Neuron (in vitro differentiated cells): Measurements from ENCODE around the gene LRRC8A.
A peak's percentile ranks its signal among the peaks of the same experiment; 100 is the strongest.
"Not testable (repeated sequence)": the region's sequence is repeated elsewhere in the genome, so short reads cannot be mapped to it uniquely, and the experiment has no call there.

ENCODE experiments used
- H2AFZ ChIP-seq: one replicate; pipeline ENCODE4 v1.6.1; 2013; ENCODE audit warnings: low read depth, mild to moderate bottlenecking, inconsistent platforms, low read length, moderate library complexity
- H3K27me3 ChIP-seq: one replicate; pipeline ENCODE4 v1.6.1; 2013; ENCODE audit warnings: low read length; ENCODE audit not compliant: insufficient read depth
- H3K36me3 ChIP-seq: one replicate; pipeline ENCODE4 v1.6.1; 2013; ENCODE audit warnings: low read length; ENCODE audit not compliant: insufficient read depth
- H3K4me1 ChIP-seq: one replicate; pipeline ENCODE4 v1.6.1; 2013; ENCODE audit warnings: low read length; ENCODE audit not compliant: insufficient read depth
- H3K4me3 ChIP-seq: 2 replicates; pipeline ENCODE4 v1.5.1; 2013; ENCODE audit warnings: mild to moderate bottlenecking, low read length, moderate library complexity
- H3K9me3 ChIP-seq: one replicate; pipeline ENCODE4 v1.6.1; 2013; ENCODE audit warnings: low read length

The LRRC8A gene

DNA sequence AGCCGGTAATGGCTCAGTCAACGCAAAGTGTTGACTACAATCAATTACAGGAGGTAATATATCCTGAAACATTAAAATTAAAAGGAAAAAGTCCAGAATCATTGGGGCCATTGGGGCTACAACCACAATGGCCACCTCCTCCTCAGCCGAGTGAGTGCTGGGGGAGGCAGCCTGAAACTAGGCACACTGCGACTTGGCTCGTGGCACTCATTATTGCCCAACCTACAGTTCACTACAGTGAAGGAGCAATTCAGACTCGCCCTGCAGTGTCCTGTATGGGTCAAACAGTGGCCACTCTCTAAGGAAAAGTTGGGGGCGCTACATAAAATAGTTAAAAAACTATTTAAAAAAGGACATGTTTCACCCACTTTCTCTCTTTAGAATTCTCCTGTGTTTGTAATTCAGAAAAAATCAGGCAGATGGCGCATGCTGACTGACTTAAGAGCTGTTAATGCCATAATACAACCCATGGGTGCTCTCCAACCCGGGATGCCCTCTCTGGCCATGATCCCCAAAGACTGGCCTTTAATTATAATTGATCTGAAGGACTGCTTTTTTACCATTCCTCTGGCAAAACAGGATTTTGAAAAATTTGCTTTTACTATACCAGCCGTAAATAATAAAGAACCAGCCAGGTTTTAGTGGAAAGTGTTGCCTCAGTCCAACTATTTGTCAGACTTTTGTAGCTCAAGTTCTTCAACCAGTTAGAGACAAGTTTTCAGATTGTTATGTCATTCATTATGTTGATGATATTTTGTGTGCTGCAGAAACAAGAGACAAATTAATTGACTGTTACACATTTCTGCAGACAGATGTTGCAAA is 29.9 kb upstream of the LRRC8A start:
- H2AFZ ChIP-seq, H3K27me3 ChIP-seq, H3K9me3 ChIP-seq, H3K4me1 ChIP-seq, H3K4me3 ChIP-seq, H3K36me3 ChIP-seq: not testable (repeated sequence)

DNA sequence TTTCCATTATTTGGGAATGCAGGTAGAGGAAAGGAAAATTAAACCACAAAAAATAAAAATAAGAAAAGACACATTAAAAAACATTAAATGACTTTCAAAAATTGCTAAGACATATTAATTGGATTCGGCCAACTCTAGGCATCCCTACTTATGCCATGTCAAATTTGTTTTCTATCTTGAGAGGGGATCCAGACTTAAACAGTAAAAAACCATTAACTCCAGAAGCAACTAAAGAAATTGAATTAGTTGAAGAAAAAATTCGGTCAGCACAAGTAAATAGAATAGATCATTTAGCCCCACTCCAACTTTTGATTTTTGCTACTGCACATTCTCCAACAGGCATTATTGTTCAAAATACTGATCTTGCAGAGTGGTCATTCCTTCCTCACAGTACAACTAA is 29.3 kb upstream of the LRRC8A start:
- H3K27me3 ChIP-seq, H3K9me3 ChIP-seq, H3K4me3 ChIP-seq: not testable (repeated sequence)

DNA sequence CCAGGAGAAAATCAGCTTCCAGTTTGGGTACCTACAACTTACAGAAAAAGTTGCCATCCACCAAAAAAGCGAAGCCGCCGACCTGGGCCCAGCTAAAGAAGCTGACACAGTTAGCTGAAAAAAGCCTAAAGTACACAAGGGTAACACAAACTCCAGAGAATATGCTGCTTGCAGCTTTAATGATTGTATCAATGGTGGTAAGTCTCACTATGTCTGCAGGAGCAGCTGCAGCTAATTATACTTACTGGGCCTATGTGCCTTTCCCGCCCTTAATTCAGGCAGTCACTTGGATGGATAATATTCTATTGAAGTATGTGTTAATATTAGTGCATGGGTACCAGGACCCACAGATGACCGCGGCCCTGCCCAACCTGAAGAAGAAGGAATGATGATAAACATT is 27.5 kb upstream of the LRRC8A start:
- not testable (repeated sequence) for H3K36me3 ChIP-seq, H2AFZ ChIP-seq, H3K4me3 ChIP-seq, H3K4me1 ChIP-seq, H3K27me3 ChIP-seq, H3K9me3 ChIP-seq

More for the DNA sequence above, 29.3 kb upstream of the LRRC8A start:
- H2AFZ ChIP-seq, H3K4me1 ChIP-seq, H3K36me3 ChIP-seq: not testable (repeated sequence)

DNA sequence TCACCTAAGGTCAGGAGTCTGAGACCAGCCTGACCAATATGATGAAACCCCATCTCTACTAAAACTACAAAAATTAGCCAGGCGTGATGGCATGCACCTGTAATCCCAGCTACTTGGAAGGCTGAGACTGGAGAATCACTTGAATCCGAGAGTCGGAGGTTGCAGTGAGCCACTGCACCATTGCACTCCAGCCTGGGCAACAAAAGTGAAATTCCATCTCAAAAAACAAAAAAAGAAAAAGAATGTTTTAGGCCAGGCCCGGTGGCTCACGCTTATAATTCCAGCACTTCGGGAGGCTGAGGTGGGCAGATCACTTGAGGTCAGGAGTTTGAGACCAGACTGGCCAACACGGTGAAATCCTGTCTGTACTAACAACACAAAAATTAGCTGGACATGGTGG is 23.5 kb upstream of the LRRC8A start:
- H3K36me3 ChIP-seq, H3K4me1 ChIP-seq, H2AFZ ChIP-seq, H3K27me3 ChIP-seq, H3K9me3 ChIP-seq, H3K4me3 ChIP-seq: not testable (repeated sequence)

DNA sequence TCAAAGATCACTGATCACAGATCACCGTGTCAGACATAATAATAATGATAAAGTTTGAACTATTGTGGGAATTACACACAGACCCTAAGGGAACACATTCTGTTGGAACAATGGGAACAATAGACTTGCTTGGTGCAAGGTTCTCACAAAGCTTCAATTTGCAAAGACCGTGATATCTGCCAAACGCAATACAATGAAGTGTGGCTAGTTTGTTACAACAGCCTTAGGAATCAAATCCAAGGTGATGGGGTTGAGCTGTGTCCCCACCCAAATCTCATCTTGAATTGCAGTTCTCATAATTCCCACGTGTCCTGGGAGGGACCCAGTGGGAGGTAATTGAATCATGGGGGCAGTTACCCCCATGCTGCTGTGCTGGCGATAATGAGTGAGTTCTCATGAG is 21.0 kb upstream of the LRRC8A start:
- Histone ChIP-seq H3K9me3 (no peaks in the 10 kb centered on the region), H3K4me1 (peaks cover 5% of the 10 kb centered on the region), H2AFZ (no peak overlapping the region), H3K27me3 (no peaks in the 10 kb centered on the region), H3K36me3 (no peaks in the 10 kb centered on the region), H3K4me3 (no peak overlapping the region)

DNA sequence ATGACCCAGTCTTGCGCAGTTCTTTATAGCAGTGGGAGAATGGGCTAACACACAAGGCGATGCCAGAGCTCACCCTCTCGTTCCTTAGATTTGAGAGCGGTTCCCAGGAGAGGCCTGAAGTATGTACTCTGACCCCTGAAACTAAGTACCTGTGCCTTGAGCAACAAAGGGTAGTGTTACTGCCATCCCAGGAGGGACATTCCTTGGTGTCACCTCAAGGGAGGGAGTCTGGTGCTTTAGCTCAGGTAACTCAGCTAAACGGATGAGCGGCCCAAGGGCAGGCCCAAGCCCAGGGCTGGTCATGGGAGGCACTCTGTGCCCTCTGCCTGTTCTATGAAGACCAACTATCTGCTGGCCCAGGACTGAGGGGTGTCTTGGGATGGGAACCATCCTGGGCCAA is 20.4 kb upstream of the LRRC8A start:
- H3K36me3 ChIP-seq: no peaks in the 10 kb centered on the region

DNA sequence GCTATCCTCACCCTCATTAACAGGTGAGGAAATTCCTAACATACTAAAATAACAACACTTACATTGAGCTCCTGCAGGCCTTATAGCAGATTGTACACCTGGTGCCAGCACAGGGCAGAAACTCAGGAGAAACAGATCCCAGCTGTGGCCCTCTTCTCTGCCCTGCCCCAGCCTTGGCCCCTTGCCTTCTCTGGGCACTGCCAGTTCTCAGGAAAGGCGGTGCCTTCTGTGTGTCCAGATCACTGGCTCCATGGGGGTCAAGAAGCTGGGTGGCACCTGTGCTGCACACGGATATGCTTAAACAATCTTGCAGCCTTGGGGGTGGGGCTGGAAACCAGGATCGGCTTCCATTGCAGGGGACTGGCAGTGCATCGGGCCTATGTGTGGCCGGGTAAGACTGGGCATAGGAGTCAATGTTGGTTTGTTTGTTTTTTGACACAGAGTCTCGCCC is 19.5 kb upstream of the LRRC8A start:
- H3K4me3 ChIP-seq: no peak overlapping the region
- no peak overlapping the region for H2AFZ ChIP-seq
- H3K9me3 ChIP-seq: no peaks in the 10 kb centered on the region
- no peaks in the 10 kb centered on the region for H3K36me3 ChIP-seq
- H3K4me1 ChIP-seq: peaks cover 5% of the 10 kb centered on the region
- no peaks in the 10 kb centered on the region for H3K27me3 ChIP-seq

More for the DNA sequence above, 20.4 kb upstream of the LRRC8A start:
- Histone ChIP-seq H3K4me1 (peaks cover 5% of the 10 kb centered on the region), H3K27me3 (no peaks in the 10 kb centered on the region), H2AFZ (no peak overlapping the region), H3K4me3 (no peak overlapping the region), H3K9me3 (no peaks in the 10 kb centered on the region)

DNA sequence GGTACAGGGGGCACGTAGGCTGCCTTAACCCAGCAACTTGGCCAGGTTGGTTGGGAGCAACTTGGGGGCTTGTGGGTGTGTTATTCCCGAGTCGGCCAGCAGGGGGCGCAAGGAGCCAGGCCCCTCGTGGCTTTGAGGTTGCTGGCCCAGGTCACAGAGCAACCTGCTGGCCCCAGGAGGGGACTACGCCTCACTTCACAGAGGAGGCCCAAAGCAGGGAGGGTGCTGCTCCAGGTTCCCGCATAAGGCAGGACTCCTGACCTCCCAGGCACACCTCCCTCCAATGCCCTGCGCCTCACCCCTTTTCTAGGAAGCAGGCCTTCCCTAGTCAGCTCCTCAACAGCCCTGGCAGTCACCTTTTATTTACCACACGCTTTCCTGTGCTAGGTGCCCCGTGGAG is 18.3 kb upstream of the LRRC8A start:
- Histone ChIP-seq H3K9me3 (no peaks in the 10 kb centered on the region), H3K4me3 (no peak overlapping the region), H3K27me3 (no peaks in the 10 kb centered on the region), H2AFZ (no peak overlapping the region), H3K4me1 (peaks cover 5% of the 10 kb centered on the region), H3K36me3 (no peaks in the 10 kb centered on the region)

DNA sequence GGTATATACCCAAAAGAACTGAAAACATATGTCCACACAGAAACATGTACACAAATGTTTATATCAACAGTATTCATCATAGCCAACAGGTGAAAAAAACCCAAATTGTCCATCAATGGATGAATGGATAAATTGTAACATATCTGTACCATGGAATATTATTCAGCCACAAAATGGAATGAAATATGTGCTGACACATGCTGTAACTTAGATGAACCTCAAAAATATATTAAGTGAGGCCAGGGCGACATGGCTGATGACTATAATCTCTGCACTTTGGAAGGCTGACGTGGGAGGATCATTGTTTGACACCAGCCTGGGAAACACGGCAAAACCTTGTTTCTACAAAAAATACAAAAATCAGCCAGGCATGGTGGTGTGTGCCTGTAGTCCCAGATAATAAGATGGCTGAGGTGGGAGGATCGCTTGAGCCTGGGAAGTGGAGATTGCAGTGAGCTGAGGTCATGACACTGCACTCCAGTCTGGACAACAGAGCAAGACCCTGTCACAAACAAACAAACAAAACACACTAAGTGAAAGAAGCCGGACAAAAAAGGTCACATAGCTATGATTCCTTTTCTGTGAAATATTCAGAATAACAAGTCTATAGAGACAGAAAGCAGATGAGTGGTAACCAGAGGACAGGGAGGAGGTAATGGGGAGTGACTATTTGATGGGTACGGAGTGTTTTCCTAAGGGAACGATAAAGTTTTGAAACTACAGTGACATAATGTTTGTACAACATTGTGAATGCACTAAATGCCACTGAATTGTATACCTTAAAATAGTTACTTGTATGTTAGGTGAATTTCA is 11.6 kb upstream of the LRRC8A start:
- H3K36me3 ChIP-seq: no peaks in the 10 kb centered on the region
- no peaks in the 10 kb centered on the region for H3K27me3 ChIP-seq
- H3K9me3 ChIP-seq: no peaks in the 10 kb centered on the region
- H2AFZ ChIP-seq: no peak overlapping the region
- H3K4me1 ChIP-seq: no peaks in the 10 kb centered on the region
- no peak overlapping the region for H3K4me3 ChIP-seq

DNA sequence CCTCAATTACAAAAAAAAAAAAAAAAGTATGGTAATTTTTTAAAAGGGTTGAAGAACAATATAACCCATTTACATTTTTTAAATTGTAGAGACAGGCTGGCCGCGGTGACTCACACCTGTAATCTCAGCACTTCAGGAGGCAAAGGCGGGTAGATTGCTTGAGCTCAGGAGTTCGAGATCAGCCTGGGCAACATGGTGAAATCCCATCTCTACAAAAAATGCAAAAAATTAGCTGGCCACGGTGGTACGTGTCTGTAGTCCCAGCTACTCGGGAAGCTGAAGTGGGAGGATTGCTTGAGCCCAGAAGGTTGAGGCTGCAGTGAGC is 11.0 kb upstream of the LRRC8A start:
- H2AFZ ChIP-seq, H3K27me3 ChIP-seq, H3K4me1 ChIP-seq, H3K9me3 ChIP-seq, H3K4me3 ChIP-seq, H3K36me3 ChIP-seq: not testable (repeated sequence)

DNA sequence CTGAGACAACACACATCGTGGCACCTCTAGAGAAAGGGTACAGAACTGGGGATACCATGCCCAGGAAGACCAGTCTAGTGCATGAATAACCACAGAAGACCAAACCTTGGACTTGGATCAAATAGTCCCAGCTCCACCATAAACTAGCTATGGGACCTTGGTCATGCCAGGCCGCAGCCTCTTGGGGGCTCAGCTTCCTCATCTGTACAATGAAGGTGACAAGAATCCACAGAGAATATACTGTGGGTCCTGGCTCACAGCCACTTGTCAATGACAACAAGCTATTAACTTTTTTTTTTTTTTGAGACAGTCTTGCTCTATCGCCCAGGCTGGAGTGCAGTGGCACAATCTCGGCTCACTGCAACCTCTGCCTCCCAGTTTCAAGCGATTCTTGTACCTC is 4.1 kb upstream of the LRRC8A start:
- peaks cover 4% of the 10 kb centered on the region for H3K4me1 ChIP-seq
- H3K36me3 ChIP-seq: no peaks in the 10 kb centered on the region
- H2AFZ ChIP-seq: no peak overlapping the region
- H3K4me3 ChIP-seq: no peak overlapping the region
- H3K9me3 ChIP-seq: no peaks in the 10 kb centered on the region
- no peaks in the 10 kb centered on the region for H3K27me3 ChIP-seq

DNA sequence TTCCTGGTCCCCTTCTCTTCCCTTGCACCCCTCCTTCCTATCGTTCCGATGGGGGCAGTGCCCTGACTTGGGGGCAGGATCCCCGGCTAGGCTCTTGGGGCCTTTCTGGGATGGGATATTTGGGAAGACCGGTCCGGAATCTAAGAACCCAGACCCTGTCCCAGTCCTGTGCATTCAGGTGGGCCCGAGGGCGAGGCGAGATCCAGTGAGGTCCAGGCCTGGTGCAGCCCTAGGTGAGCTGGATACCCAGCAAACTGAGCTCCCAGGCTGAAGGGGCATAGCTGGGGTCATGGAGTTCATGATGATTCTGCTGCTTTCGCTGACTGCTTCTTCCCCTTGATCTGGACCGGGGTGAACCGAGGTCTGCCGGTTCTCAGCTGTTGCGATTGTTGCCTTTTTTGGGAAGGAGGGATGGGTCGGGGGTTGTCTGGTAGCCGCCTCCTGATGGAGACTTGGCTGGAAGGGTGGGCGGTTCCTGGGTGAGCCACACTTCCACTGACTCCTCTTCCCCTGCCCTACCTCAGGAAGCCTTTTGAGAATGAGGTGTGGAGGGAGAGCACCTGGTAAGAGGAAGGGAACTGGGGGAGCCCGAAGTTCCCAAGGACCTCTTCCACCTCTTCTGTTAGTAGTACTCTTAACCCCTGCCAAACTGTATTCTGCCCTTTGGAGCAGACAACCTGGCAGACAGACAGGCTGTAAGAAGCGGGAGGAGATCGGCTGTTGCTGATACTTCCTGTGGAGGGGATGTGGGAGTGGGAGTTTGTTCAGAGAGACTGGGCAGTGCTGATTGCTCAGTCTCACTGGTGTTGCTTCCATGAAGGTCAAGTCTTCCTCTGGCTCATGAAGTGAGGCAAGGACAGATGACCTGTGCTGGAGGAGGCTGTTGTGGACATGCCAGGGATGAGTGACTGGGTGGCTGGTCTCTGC is 1.0 kb downstream of the LRRC8A start:
- Histone ChIP-seq H3K36me3 (peaks cover 16% of the 10 kb centered on the region), H3K4me1 (peaks cover 11% of the 10 kb centered on the region), H2AFZ (no peak overlapping the region), H3K4me3 (peak overlapping the region; percentile 70), H3K9me3 (no peaks in the 10 kb centered on the region), H3K27me3 (no peaks in the 10 kb centered on the region)

DNA sequence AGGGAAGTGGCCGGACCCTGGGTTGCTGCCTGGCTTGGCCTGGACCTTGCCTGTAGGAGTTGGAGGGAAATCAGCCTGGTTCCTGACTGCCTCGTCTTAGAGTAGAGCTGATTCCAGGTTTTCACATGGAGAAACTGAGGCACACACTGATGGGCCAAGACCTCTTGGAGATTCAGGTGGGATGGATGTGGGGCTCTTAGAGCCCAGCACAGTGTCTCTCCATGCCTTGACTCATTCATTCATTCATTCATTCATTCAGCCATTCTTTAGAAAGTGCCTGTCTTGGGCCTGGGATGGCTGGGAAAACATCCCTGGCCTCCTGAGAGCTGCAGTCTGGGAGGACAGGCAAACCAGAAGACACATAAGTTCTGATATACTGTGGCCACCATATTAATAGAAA is 2.2 kb downstream of the LRRC8A start:
- Histone ChIP-seq H3K36me3 (peaks cover 28% of the 10 kb centered on the region), H2AFZ (no peak overlapping the region), H3K27me3 (no peaks in the 10 kb centered on the region), H3K9me3 (no peaks in the 10 kb centered on the region), H3K4me1 (peaks cover 11% of the 10 kb centered on the region), H3K4me3 (no peak overlapping the region)
